PC-3 (cell line): ENCODE data around the gene ELP5. TPM values are rescaled to one million over a fixed set of nuclear protein-coding genes. Genes with fewer than 3 reads are reported as not detected.
"Not testable (repeated sequence)": the region's sequence is repeated elsewhere in the genome, so short reads cannot be mapped to it uniquely, and the experiment has no call there.

Experiments used
- ATAC-seq: fragments of 200-7000 bp; cut with Tn5 transposase; 2 replicates; pipeline ENCODE4 v1.9.1; 2020; ENCODE audit warnings: mild to moderate bottlenecking, moderate library complexity
- BruUV-seq: library from RNA; stranded (reverse); fragments of 400-500 nt; replicated peaks from 2 replicates; lab custom pipeline; 2021; lab: Mats Ljungman, UMichigan
- CTCF ChIA-PET: fragments of 300-600 bp; sonication (Branson Sonifier 250); formaldehyde crosslinking; loops from one replicate; lab custom pipeline; 2022; ENCODE audit warnings: antibody characterized with exemption; lab: Charles Lee
- POLR2A ChIA-PET: fragments of 300-600 bp; sonication (Branson Sonifier 250); formaldehyde crosslinking; loops from one replicate; lab custom pipeline; 2022; ENCODE audit warnings: antibody characterized with exemption; ENCODE audit not compliant: unreplicated experiment; lab: Charles Lee
- DNase-seq: peaks from one replicate; pipeline ENCODE4 v3.0.0-alpha.2; 2015
- H2AFZ ChIP-seq: fragments of 300-600 bp; sonication (generic); 2 replicates; pipeline ENCODE4 v1.6.0; 2016; ENCODE audit warnings: antibody characterized with exemption, low read length
- H3F3A ChIP-seq: fragments of 300-600 bp; sonication (generic); one replicate; pipeline ENCODE4 v1.6.0; 2017; ENCODE audit warnings: antibody characterized with exemption, low read length, control low read depth, mild to moderate bottlenecking; ENCODE audit not compliant: unreplicated experiment
- H3K27ac ChIP-seq: fragments of 300-600 bp; sonication (generic); 2 replicates; pipeline ENCODE4 v1.5.1; 2016; ENCODE audit warnings: mild to moderate bottlenecking, low read length
- H3K27me3 ChIP-seq: fragments of 300-600 bp; sonication (generic); 2 replicates; pipeline ENCODE4 v1.6.1; 2016; ENCODE audit warnings: low read length, mixed read lengths
- H3K36me3 ChIP-seq: fragments of 300-600 bp; sonication (generic); 2 replicates; pipeline ENCODE4 v1.6.1; 2016; ENCODE audit warnings: low read depth, mixed run types, low read length, mixed read lengths
- H3K4me1 ChIP-seq: fragments of 300-600 bp; sonication (generic); 2 replicates; pipeline ENCODE4 v1.5.1; 2016; ENCODE audit warnings: low read length; ENCODE audit not compliant: insufficient read depth
- H3K4me2 ChIP-seq: fragments of 300-600 bp; sonication (generic); 2 replicates; pipeline ENCODE4 v1.6.0; 2016; ENCODE audit warnings: low read length
- H3K4me3 ChIP-seq: fragments of 300-600 bp; sonication (generic); 2 replicates; pipeline ENCODE4 v1.5.1; 2016; ENCODE audit warnings: mild to moderate bottlenecking, low read length, mixed read lengths
- H3K79me2 ChIP-seq: fragments of 300-600 bp; sonication (generic); 2 replicates; pipeline ENCODE4 v1.6.1; 2017; ENCODE audit warnings: low read length, mixed read lengths
- H3K9ac ChIP-seq: fragments of 300-600 bp; sonication (generic); 2 replicates; pipeline ENCODE4 v1.6.0; 2016; ENCODE audit warnings: mild to moderate bottlenecking, low read length
- H3K9me2 ChIP-seq: fragments of 300-600 bp; sonication (generic); replicated peaks from 2 replicates; pipeline ENCODE4 v1.6.1; 2016; ENCODE audit warnings: mixed run types, low read length, mixed read lengths
- H3K9me3 ChIP-seq: fragments of 300-600 bp; sonication (generic); 2 replicates; pipeline ENCODE4 v1.6.1; 2016; ENCODE audit warnings: low read length, mixed read lengths
- H4K20me1 ChIP-seq: fragments of 300-600 bp; sonication (generic); 2 replicates; pipeline ENCODE4 v1.6.1; 2016; ENCODE audit warnings: low read length, mixed read lengths
- CTCF ChIP-seq: fragments of 300-600 bp; sonication (generic); conservative IDR thresholded peaks from 2 replicates; pipeline ENCODE4 v1.5.1; 2017; ENCODE audit warnings: antibody characterized with exemption, low read depth, mild to moderate bottlenecking, low read length
- EZH2 ChIP-seq: fragments of 300-600 bp; sonication (generic); IDR thresholded peaks from one replicate; pipeline ENCODE4 v1.6.1; 2017; ENCODE audit warnings: antibody characterized with exemption, mild to moderate bottlenecking, low read length; ENCODE audit not compliant: unreplicated experiment
- EZH2phosphoT487 ChIP-seq: fragments of 300-600 bp; sonication (generic); IDR thresholded peaks from 2 replicates; pipeline ENCODE4 v1.6.1; 2018; ENCODE audit warnings: mild to moderate bottlenecking, antibody characterized with exemption, low read length, borderline replicate concordance
- intact Hi-C: fragments of 100-400 bp; cut with micrococcal nuclease; formaldehyde crosslinking; loops from 2 replicates; pipeline ENCODE4 v1.9.0; 2023
- total RNA-seq: library from RNA; depleted of rRNA; stranded (reverse); fragments of >200 nt; gene quantifications from 2 replicates; pipeline ENCODE4 v1.2.3, GENCODE V29; 2014

The ELP5 gene
- total RNA-seq, 1 experiment from 2014 or later: 67.5 TPM

GRCh38 chr17:7242717-7243452 lies 9.1 kb upstream of the ELP5 start:
- Histone ChIP-seq H3F3A (no peaks in the 10 kb centered on the region), H2AFZ (peak overlapping the region; percentile 80), H3K27me3 (no peaks in the 10 kb centered on the region), H3K4me1 (peaks cover 17% of the 10 kb centered on the region), H3K79me2 (peaks cover 50% of the 10 kb centered on the region), H3K9me3 (no peaks in the 10 kb centered on the region), H3K4me3 (peak overlapping the region; percentile 86), H3K4me2 (peak overlapping the region; percentile 99), H3K9me2 (no peaks in the 10 kb centered on the region), H3K36me3 (peaks cover 5% of the 10 kb centered on the region; the same call in 1 of the 2 replicates), H4K20me1 (no peaks in the 10 kb centered on the region), H3K9ac (peak overlapping the region; percentile 89), H3K27ac (peak overlapping the region; percentile 69)
- ATAC-seq (peak; percentile 29), DNase-seq (peak; percentile 85)
- TF ChIP-seq EZH2 (no peak), CTCF (no peak), EZH2phosphoT487 (no peak)
- ChIA-PET CTCF (no interaction called here), POLR2A (interaction anchor here (0.6 kb wide), 2 partner anchors 241 to 444 kb away, joined by 6 to 11 read pairs; partner anchors contain the start of gene POLR2A)
- BruUV-seq: no TSS peak
- intact Hi-C loops: loop anchor here (5.0 kb wide), 1 partner anchor 64 kb away; the partner anchor contains the start of gene EIF5A

GRCh38 chr17:7243453-7243729 lies 8.6 kb upstream of the ELP5 start:
- Histone ChIP-seq H3K79me2 (peaks cover 53% of the 10 kb centered on the region), H3K36me3 (peaks cover 5% of the 10 kb centered on the region; the same call in 1 of the 2 replicates), H3K27me3 (no peaks in the 10 kb centered on the region), H3K4me1 (peaks cover 17% of the 10 kb centered on the region), H3K27ac (peak overlapping the region; percentile 10; the same call in 1 of the 2 replicates), H3K9me3 (no peaks in the 10 kb centered on the region), H3K4me2 (peak overlapping the region; percentile 99), H3F3A (no peaks in the 10 kb centered on the region), H3K4me3 (peak overlapping the region; percentile 86), H3K9ac (peak overlapping the region; percentile 89), H4K20me1 (no peaks in the 10 kb centered on the region), H3K9me2 (no peaks in the 10 kb centered on the region), H2AFZ (peak overlapping the region; percentile 80; the same call in 1 of the 2 replicates)
- TSS peak; percentile 20 for BruUV-seq
- CTCF ChIA-PET: no interaction called here
- intact Hi-C loops: loop anchor here (5.0 kb wide), 1 partner anchor 64 kb away; the partner anchor contains the start of gene EIF5A
- ATAC-seq (no peak), DNase-seq (no peak)
- POLR2A ChIA-PET: no interaction called here
- TF ChIP-seq EZH2phosphoT487 (no peak), EZH2 (no peak), CTCF (no peak)

GRCh38 chr17:7243838-7244237 lies 8.2 kb upstream of the ELP5 start:
- H3K4me2 ChIP-seq, H3K27me3 ChIP-seq, DNase-seq, H3K9me2 ChIP-seq, H3K9me3 ChIP-seq, H3K36me3 ChIP-seq, H4K20me1 ChIP-seq, H3K4me3 ChIP-seq, H3K9ac ChIP-seq, BruUV-seq, H3F3A ChIP-seq, H3K27ac ChIP-seq, POLR2A ChIA-PET, CTCF ChIA-PET, H2AFZ ChIP-seq, ATAC-seq: not testable (repeated sequence)
- peaks cover 17% of the 10 kb centered on the region for H3K4me1 ChIP-seq
- peaks cover 54% of the 10 kb centered on the region for H3K79me2 ChIP-seq
- intact Hi-C loops: loop anchor here (5.0 kb wide), 1 partner anchor 63 kb away; the partner anchor contains the start of gene EIF5A
